ENCODE measurements around the gene PRDX2. TPM values are rescaled to one million over a fixed set of nuclear protein-coding genes. Genes with fewer than 3 reads are reported as not detected.

Gene PRDX2
- total RNA-seq, 1 donor from 2014 or later, result 750 TPM

Small RNA genes lying within 50 kb of the gene (microRNA-seq; reads per million reads assigned to microRNA genes)
- not detected for gene MIR5684 (ENCODE audit: borderline number of aligned reads)

Other genes starting within 250 kb of the PRDX2 start
- gene ZNF490, start 191.0 kb downstream of the PRDX2 start, total RNA-seq, result 5.1 TPM
- gene ZNF791, start 190.9 kb downstream of the PRDX2 start, total RNA-seq, result 15.5 TPM
- 32.5 TPM for gene MAN2B1, start 135.1 kb downstream of the PRDX2 start, total RNA-seq
- gene WDR83, start 135.0 kb downstream of the PRDX2 start, total RNA-seq, result 8.7 TPM
- 60.2 TPM for gene DHPS, start 119.9 kb downstream of the PRDX2 start, total RNA-seq
- not detected for gene GNG14, start 113.8 kb downstream of the PRDX2 start, total RNA-seq
- 1.7 TPM for gene FBXW9, start 105.2 kb downstream of the PRDX2 start, total RNA-seq
- 36.0 TPM for gene TNPO2, start 77.9 kb downstream of the PRDX2 start, total RNA-seq
- 127 TPM for gene TRIR, start 67.1 kb downstream of the PRDX2 start, total RNA-seq
- gene GET3, start 64.3 kb downstream of the PRDX2 start, total RNA-seq, result 64.7 TPM
- not detected for gene BEST2, start 50.0 kb downstream of the PRDX2 start, total RNA-seq
- gene HOOK2, start 26.2 kb downstream of the PRDX2 start, total RNA-seq, result 44.9 TPM
- gene JUNB, start 10.3 kb downstream of the PRDX2 start, total RNA-seq, result 24.2 TPM
- 2.2 TPM for gene THSD8, start 269 bp upstream of the PRDX2 start, total RNA-seq
- 4.5 TPM for gene RNASEH2A, start 4.8 kb upstream of the PRDX2 start, total RNA-seq
- gene RTBDN, start 32.8 kb upstream of the PRDX2 start, total RNA-seq, result not detected
- gene MAST1, start 36.7 kb upstream of the PRDX2 start, total RNA-seq, result 0.12 TPM
- 19.2 TPM for gene DNASE2, start 79.6 kb upstream of the PRDX2 start, total RNA-seq
- gene KLF1, start 85.4 kb upstream of the PRDX2 start, total RNA-seq, result not detected
- 30.5 TPM for gene GCDH, start 89.4 kb upstream of the PRDX2 start, total RNA-seq
- not detected for gene SYCE2, start 117.5 kb upstream of the PRDX2 start, total RNA-seq
- gene FARSA, start 131.9 kb upstream of the PRDX2 start, total RNA-seq, result 38.5 TPM
- gene CALR, start 136.8 kb upstream of the PRDX2 start, total RNA-seq, result 422 TPM
- gene RAD23A, start 144.1 kb upstream of the PRDX2 start, total RNA-seq, result 188 TPM
- gene GADD45GIP1, start 155.4 kb upstream of the PRDX2 start, total RNA-seq, result 28.7 TPM
- gene DAND5, start 167.8 kb upstream of the PRDX2 start, total RNA-seq, result 11.2 TPM
- 171 TPM for gene NFIX, start 193.7 kb upstream of the PRDX2 start, total RNA-seq

Measured in left ventricle myocardium superior (tissue), 1 donor.